Umbilical cord (tissue), 1 donor: ENCODE results near the gene CSRP3. TPM values are rescaled to one million over a fixed set of nuclear protein-coding genes. Genes with fewer than 3 reads are reported as not detected.

Experiments used
- total RNA-seq: library from RNA; depleted of rRNA; stranded (reverse); fragments of >200 nt; gene quantifications from one replicate; pipeline ENCODE4 v1.2.3, GENCODE V29; 2014; ENCODE audit warnings: low replicate concordance; ENCODE audit not compliant: insufficient read depth

Gene CSRP3
- total RNA-seq, 1 donor from 2014 or later = 0.72 TPM

Other genes with a start within 250 kb of the CSRP3 start
- 0.24 TPM for gene MRGPRX2, start 141.3 kb downstream of the CSRP3 start, total RNA-seq
- 13.5 TPM for gene ZDHHC13, start 84.8 kb downstream of the CSRP3 start, total RNA-seq
- 19.3 TPM for gene E2F8, start 39.0 kb upstream of the CSRP3 start, total RNA-seq